HG03175 (cell line): ENCODE results near the gene GGCT.
"Not testable (repeated sequence)": the region's sequence is repeated elsewhere in the genome, so short reads cannot be mapped to it uniquely, and the experiment has no call there.

ENCODE experiments used
- ATAC-seq: cut with Tn5 transposase; IDR thresholded peaks from one replicate; pipeline ENCODE4 v1.9.1; 2021; ENCODE audit warnings: mild to moderate bottlenecking, moderate library complexity; ENCODE audit not compliant: unreplicated experiment

Gene GGCT, protein sequence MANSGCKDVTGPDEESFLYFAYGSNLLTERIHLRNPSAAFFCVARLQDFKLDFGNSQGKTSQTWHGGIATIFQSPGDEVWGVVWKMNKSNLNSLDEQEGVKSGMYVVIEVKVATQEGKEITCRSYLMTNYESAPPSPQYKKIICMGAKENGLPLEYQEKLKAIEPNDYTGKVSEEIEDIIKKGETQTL

DNA sequence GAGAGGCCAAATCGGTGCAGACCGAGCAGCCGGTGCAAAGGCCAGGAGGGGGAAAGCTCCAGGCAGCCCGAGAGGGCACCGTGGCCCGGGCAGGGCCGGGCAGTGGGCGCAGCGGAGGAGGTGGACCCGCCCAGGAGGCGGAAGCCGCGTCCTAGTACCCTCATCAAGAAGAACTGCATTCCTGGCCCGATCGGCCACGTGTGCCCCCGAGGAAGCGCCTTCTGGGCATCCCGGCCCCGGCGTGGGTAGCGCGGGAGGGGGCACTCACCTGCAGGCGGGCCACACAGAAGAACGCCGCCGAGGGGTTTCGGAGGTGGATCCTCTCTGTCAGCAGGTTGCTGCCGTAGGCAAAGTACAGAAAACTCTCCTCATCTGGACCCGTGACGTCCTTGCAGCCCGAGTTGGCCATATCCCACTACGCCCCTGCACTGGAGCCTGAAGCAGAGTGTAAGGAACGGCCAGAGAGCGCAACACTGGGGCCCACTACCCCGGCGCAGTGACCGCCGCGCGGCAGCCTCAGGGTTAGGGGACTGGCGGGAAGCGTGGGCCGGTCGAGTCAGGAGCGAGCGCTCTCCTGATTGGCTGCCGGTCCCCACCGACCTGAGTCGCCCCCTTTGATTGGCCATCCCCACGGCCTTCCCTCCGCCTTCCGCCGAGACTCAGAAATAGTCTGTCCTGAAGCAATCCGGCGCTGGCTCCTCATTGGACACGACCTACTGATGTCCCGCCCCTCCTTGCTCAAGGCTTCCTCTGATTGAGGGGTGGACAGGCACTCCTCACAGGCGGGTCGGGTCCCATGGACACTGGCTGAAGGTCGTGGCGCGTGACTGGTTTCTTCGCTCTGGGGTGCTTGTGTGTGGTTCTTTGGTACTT, at the start of gene GGCT:
Gene GGCT, minus strand, starts transcription at position 529 of the 873 bp plus-strand sequence. Its CDS starts 120 bp downstream, at position 409.
- ATAC-seq = peak; percentile 99

DNA sequence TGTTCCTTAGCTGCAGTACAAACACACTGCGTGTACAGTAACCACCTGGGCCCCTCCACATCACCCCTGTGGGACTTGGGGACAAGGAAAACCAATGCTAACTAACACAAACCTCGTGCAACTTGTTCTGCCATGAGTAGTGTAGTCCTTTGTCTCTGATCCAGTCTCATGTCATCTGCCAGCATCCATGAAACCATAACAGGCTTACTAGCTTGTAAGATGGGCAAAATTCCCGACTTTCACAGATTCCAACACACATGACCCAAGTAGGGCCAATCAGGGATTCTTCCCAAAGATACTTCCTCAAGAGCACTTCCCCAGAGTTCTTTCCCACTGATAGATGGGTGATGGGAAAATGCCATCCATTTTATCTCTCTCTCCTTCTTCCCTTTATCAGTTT, 48.9 kb upstream of the GGCT start:
- no peak for ATAC-seq

DNA sequence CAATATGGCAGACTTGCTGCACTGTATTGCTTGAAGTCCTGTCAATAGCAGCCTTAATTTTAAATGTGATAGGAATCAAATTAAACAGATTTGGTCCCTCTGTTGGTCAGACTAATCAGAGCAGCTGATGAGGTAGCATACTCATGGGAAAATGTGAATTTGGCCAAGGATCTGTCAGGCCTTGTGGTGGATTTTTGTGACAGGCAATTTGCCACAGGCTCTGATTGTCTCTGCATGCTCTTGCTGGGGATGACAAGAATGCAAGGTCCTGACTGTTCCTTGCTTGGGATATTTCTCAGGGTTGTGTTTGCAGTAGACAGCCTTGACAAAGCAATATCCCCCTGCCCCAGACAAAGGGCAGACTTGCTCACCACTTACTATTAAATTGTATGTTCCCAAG, 48.5 kb upstream of the GGCT start:
- no peak for ATAC-seq

DNA sequence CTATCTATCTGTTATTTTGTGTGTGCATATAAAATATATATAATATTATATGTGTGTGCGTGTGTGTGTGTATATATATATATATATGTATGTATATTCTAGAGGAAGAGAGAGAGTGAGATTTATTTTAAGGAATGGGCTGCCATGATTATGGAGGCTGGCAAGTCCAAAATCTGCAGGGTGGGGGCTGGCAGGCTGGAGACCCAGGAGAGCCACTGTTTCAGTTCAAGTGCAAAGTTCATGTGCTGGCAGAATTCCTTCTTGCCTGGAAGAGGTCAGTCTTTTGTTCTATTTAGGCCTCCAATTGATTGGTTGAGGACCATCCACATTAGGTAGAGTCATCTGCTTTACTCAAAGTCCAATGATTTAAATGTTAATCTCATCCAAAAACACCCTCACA, 47.7 kb upstream of the GGCT start:
- no peak for ATAC-seq

DNA sequence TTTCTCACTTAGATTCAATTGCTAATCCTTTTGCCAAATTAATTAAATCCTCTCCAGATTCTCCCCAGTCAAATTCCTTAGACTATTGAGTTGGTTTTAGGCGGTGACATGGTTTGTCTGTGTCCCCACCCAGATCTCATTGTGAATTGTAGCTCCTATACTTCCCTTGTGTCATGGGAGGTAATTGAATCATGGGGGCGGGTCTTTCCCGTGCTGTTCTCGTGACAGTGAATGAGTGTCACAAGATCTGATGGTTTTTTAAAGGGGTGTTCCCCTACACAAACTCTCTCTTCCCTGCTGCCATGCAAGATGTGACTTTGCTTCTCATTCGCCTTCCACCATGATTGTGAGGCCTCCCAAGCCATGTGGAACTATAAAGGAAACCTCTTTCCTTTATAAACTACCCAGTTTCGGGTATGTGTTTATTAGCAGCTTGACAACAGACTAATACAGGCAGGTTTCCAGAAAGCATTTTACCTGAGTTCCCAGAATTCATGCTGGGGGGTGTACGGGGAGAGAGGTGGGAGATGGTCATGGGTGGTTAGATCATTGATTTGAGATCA, 45.4 kb upstream of the GGCT start:
- no peak for ATAC-seq

DNA sequence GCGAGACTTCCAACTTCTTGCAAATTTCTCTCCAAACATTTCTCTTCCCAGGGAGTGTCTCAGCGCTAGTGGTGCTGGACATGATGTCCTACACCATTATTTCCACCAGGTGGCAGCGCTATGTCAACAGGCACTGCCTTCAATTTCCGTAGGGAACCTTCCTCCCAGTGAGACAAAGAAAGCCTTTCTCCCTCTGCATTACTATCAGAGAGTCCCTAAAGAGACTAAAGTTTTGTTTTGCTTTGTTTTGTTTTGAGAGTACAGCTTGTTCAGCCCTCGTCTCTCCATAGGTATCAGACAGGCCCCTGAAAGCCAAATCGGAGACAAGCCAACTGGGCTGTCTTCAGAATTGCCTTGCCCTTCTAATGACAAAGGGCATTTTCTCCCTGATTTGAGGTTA, 44.2 kb upstream of the GGCT start:
- ATAC-seq = peak; percentile 69

DNA sequence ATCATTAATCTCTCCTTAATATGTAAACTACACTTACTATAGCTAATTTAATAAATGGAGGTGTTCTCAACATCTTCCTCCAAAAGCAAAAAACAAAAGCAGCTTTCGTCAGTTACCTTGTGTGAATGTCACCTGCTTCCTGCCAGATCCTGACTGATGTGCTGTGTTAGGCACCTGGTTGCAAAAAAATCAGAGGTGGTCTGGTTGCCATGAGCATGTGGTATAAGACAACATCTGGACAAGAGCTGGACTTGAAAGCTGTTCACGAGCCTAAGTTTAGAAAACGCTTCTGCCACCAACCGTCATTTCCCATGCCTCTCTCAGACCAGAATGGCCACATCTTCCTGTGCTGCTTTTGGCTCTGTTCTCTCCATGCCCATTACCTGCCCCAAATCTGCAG, 42.0 kb upstream of the GGCT start:
- ATAC-seq = no peak

DNA sequence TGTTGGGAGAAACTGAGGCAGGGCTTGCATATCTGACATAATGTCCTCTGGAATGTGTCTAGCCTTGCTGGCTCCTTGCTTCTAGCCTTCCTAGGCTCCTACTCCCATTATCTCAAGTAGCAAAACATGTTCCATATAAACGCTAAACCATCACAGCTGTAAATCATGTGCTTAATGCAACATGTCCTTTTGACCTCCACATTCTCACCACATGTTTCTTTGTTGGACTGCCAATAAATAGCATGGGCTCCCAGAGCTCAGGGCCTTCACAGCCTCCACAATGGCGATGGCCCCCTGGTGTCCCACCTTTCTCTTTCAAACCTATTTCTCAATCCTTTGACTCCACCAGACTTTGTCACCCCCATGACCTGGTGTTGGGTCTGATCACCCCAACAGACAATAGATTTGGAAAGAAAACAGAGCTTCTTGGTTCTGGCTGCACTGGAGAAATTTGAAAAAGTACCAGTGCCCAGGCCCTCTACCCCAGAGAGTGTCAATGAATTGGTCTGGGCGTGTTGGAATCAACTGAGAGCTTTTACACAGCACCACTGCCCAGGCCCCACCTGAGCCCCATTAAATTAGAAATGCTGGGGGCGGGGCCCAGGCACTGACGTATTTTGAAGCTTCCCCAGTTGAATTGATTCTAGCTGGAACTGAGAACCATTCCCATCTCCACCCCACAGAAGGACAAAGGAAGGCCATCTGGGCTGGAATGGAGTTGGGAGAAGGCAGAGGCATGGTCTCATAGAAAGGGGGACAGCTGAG, 41.3 kb upstream of the GGCT start:
- no peak for ATAC-seq

DNA sequence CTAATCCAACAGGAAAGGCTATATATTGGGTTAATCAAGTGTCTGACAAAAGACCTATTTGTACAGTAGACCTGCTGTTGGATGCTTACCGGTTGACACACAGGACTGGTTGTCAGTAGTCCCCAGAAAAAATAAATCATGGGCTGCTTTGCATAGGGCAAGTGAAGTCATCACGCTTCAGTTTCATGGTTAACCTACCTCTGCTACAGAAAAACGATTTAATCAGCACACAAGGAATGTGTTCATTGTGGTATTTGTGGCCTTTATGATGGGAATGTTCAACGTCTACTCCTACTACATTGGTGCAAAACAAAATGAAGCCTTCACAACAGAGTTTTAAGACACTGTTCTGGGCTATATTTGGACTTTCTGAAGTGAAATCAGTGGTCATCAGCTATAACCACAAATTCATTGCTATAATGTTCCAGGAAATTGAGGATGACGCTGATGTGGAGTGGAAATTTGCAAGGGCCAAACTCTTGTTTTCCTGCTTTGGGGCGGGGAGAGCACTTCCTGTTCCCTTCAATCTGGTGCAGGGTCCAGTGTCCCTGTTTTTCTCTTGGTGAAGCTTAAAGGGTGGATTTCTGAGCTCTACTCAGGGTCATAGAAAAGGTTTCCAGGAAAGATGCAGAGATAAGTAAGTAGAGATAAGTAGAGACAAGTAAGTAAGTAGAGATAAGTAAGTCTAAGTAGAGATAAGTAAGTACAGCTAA, 39.3 kb upstream of the GGCT start:
- no peak for ATAC-seq

DNA sequence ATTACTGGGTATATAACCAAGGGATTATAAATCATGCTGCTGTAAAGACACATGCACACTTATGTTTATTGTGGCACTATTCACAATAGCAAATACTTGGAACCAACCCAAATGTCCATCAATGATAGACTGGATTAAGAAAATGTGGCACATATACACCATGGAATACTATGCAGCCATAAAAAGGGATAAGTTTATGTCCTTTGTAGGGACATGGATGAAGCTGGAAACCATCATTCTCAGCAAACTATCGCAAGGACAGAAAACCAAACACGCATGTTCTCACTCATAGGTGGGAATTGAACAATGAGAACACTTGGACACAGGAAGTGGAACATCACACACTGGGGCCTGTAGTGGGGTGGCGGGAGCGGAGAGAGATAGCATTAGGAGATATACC, 38.5 kb upstream of the GGCT start:
- ATAC-seq = not testable (repeated sequence)

DNA sequence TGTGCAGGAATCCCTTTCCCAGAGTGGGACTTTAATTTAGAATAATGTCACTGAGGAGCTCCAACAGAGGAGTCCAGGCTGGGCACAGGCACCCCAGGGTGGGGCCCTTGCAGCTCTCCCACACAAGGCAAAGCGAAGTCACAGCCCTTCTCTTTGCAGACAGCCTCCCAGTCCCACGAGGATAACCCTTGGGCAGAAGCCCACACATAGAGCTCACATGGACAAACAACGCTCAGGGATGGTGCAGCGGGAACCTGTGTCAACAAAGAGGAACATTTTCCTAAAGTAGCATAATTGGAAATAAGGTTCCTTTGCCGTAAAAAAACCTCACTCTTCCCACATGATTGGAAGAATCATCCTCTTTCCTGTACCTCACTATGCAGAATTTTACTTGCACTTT, 29.3 kb upstream of the GGCT start:
- no peak for ATAC-seq

DNA sequence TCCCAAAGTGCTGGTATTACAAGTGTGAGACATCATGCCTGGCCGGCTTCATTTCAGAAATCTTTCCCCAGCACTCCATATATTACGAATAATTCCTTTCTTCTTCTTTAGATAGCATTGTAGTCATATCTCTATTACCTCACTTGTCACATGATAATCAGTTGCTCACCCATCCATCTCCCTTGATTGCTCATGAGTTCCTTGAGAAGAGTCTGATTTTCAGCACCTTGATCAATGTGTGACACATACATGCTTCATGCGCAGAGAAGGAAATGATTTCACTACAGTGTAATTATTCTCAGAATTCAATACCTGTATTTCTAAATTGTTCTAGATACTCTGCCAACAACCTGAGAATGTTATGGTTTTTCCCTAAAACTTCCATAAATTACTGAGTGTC, 26.7 kb upstream of the GGCT start:
- no peak for ATAC-seq

DNA sequence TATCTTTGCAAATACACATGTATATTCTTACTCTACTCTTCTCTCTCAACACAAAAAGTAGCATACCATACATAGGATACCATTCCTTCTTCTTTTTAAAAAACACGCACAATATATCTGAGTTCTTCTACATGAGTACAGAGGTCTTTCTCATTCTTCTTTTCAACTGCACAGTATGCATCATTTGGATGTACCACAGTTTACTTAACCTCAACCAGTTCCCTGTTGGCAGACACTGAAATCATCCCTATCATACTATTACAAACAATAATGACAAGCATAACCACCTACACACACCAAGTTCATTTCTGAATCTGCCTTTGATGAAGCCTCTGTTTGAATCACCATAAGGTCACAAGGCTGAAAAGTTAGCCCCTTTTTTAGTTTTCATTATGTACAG, 25.7 kb upstream of the GGCT start:
- no peak for ATAC-seq

DNA sequence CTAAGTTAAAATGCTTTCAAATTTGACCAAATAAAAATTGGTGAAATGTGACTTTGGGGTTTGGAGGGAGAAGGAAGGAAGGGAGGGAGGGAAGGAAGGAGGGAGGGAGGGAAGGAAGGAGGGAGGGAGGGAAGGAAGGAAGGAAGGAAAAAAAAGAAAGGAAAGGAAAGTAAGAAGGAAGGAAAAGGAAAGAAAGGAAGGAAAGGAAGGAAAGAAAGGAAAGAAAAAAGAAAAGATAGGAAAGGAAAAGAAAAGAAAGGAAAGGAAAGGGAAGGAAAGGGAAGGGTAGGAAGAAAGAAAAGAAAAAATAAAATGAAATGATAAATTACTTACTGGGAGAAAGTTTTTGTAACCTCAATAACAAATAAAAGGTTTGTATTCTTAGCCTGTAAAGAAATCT, 24.1 kb upstream of the GGCT start:
- no peak for ATAC-seq

DNA sequence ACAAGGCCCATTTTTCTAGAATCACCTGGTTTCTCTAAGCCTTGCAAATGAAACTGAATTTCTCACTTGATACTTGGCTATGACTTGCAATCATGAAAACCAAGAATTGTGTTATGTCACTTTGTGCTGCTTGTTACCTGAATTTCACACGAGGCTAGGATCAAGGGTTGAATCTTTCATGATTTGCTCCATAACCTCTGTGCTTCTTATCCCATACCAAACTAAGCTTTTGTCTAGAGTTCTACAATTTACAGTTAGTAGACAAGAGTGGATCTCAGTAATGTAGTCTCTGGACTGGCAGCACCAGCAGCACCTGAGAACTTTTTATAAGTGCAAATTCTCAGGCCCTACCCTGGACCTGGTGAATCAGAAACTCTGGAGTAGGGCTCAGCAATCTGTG, 22.7 kb upstream of the GGCT start:
- not testable (repeated sequence) for ATAC-seq

DNA sequence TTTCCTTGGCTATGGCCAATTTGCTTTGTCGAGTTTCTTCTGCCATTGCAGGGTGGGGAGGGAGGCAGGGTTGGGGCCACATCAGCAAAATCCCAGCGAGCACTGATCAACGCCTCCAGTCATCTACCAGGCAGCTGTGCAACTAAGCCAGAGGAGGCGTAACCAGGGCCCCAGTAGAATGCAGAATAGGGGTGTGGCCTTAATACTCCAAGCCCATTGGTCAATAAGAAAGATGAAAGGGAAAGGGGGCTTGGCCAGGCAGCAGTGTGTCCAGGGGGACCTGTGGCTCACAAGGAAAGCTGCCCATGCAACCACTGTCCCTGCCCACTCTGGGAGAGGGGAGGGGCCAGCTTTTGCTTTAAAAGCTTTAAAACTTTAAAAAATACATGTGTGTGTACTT, 21.5 kb upstream of the GGCT start:
- ATAC-seq = no peak

DNA sequence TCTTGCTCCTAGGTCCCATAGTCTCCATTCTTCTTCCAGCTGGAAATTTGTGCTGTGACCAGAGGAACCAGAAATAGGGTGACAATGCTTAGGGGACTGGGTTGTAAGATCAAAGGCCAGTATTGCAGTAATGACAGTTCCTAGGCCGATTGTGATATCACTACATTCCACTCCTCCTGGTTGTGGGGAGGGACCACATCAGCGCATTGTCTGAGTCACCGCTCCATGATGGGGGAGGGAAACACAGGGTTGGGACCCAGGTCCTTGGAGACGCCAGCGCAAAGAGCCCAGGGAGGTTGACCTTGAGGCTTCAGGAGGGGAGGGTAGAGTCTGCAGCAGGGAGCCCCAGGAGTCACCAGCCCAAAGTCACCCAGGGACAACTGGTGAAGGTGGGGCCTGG, 20.8 kb upstream of the GGCT start:
- no peak for ATAC-seq

DNA sequence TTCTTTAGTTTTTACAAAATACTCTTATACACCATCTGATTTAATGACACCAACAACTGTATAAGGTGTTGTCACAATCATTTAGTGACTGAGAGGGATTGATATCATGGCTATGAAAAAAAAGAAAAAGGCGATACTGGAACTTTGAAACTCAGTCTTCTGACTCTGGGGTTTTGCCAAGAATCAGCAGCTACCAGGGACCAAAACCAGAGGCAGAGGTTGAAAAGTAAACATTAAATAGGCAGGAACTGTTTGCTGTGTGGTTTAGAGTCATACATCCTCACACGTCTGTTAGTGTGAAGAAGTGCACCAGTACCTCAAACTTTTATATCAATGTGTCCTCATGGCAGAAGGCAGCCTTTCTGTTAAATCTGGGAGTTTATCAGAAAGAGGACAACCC, 19.9 kb upstream of the GGCT start:
- no peak for ATAC-seq

DNA sequence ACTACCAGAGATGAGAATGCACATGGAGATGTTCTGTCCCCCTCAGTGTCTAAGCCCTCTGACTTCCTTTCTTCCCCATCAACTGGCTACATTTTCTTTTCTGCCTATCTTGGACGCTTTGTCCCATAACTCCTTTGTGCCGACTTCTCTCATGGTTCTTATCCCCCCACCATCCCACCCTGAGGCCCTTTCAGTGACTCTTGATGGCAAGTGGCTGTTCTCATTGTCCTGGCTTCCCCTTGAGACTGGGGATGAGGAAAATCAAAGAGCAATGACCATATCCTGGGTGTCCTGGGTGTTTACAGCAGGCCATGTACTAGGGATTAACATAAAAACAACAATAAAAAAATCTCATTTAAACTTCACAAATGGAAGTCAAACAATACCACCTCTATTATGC, 18.8 kb upstream of the GGCT start:
- ATAC-seq = no peak

DNA sequence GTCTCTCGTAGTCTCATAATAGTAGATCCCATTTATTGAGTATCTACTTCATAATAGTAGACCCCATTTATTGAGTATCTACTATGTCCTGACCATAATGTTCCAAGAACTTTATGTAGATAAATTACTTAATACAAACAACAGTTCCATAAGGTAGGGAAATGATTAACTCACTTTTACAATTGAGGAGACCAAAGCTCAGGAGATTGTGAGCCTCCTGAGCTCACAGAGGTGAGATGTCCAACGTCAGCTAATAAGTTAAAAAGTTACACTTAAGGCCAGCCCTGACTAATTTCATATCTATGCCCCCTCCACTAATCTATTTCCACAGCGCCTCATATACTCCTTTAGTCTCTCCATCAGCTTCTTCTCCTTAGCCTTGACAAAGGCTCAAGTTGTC, 17.5 kb upstream of the GGCT start:
- no peak for ATAC-seq

DNA sequence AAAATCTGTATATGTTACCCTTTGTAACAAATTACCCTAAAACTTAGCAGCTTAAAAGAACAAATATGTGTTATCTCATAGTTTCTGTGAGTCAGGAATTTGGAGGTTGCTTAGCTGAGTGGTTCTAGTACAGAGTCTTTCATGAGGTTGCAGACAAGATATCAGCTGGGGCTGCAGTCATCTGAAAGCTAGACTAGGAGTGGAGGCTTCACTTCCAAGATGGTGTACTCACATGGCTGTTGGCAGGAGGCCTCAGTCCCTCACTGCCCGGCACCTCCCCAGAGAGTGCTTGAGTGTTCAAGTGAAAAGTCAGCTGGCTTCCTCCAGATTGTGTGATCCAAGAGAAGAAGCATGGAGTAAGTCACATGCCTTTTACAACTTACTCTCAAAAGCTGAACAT, 16.9 kb upstream of the GGCT start:
- ATAC-seq = no peak
